ENCODE measurements around the gene FADS2. TPM values are rescaled to one million over a fixed set of nuclear protein-coding genes. Genes with fewer than 3 reads are reported as not detected.

The FADS2 gene
- total and polyA plus RNA-seq, 2 of the 13 experiments (the other 11 are each of a cell fraction or from before 2014, with no cell fraction given): 90.1 to 124 TPM

- TF ChIP-seq ZBTB7B (CRISPR knock-in tag; IDR thresholded peaks at IDR 0.05) (peak; percentile 89), RXRA (CRISPR knock-in tag; IDR thresholded peaks at IDR 0.05) (peak; percentile 55; the same call in 1 of the 2 replicates), SP4 (CRISPR knock-in tag; IDR thresholded peaks at IDR 0.05) (peak; percentile 75), POLR2AphosphoS2 (IDR thresholded peaks at IDR 0.05; ENCODE audit: low read depth, low read length) (no peak), ZFP36L1 (CRISPR knock-in tag; IDR thresholded peaks at IDR 0.05) (peak; percentile 95), THAP7 (CRISPR knock-in tag; IDR thresholded peaks at IDR 0.05) (peak; percentile 60; the same call in 1 of the 2 replicates), ZNF800 (CRISPR knock-in tag; IDR thresholded peaks at IDR 0.05) (peak; percentile 91), ZNF7 (CRISPR knock-in tag; IDR thresholded peaks at IDR 0.05) (no peak), SP140L (CRISPR knock-in tag; IDR thresholded peaks at IDR 0.05; ENCODE audit: borderline replicate concordance) (no peak), NFRKB (IDR thresholded peaks at IDR 0.05) (no peak), MEIS1 (CRISPR knock-in tag; IDR thresholded peaks at IDR 0.05; ENCODE audit: borderline replicate concordance) (peak; percentile 96), GRHL1 (CRISPR knock-in tag; conservative IDR thresholded peaks at IDR 0.05) (no peak), SRF (IDR thresholded peaks at IDR 0.05; ENCODE audit: low read depth, low read length) (0 out of 2 replicates have a peak, but pooled peaks have one; percentile 23)
- TF ChIP-seq, protein P1, sequence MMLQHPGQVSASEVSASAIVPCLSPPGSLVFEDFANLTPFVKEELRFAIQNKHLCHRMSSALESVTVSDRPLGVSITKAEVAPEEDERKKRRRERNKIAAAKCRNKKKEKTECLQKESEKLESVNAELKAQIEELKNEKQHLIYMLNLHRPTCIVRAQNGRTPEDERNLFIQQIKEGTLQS (CRISPR knock-in tag; IDR thresholded peaks at IDR 0.05): no peak
- TF ChIP-seq, protein P2, sequence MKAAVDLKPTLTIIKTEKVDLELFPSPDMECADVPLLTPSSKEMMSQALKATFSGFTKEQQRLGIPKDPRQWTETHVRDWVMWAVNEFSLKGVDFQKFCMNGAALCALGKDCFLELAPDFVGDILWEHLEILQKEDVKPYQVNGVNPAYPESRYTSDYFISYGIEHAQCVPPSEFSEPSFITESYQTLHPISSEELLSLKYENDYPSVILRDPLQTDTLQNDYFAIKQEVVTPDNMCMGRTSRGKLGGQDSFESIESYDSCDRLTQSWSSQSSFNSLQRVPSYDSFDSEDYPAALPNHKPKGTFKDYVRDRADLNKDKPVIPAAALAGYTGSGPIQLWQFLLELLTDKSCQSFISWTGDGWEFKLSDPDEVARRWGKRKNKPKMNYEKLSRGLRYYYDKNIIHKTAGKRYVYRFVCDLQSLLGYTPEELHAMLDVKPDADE (CRISPR knock-in tag; IDR thresholded peaks at IDR 0.05): no peak
- TF ChIP-seq, protein P3, sequence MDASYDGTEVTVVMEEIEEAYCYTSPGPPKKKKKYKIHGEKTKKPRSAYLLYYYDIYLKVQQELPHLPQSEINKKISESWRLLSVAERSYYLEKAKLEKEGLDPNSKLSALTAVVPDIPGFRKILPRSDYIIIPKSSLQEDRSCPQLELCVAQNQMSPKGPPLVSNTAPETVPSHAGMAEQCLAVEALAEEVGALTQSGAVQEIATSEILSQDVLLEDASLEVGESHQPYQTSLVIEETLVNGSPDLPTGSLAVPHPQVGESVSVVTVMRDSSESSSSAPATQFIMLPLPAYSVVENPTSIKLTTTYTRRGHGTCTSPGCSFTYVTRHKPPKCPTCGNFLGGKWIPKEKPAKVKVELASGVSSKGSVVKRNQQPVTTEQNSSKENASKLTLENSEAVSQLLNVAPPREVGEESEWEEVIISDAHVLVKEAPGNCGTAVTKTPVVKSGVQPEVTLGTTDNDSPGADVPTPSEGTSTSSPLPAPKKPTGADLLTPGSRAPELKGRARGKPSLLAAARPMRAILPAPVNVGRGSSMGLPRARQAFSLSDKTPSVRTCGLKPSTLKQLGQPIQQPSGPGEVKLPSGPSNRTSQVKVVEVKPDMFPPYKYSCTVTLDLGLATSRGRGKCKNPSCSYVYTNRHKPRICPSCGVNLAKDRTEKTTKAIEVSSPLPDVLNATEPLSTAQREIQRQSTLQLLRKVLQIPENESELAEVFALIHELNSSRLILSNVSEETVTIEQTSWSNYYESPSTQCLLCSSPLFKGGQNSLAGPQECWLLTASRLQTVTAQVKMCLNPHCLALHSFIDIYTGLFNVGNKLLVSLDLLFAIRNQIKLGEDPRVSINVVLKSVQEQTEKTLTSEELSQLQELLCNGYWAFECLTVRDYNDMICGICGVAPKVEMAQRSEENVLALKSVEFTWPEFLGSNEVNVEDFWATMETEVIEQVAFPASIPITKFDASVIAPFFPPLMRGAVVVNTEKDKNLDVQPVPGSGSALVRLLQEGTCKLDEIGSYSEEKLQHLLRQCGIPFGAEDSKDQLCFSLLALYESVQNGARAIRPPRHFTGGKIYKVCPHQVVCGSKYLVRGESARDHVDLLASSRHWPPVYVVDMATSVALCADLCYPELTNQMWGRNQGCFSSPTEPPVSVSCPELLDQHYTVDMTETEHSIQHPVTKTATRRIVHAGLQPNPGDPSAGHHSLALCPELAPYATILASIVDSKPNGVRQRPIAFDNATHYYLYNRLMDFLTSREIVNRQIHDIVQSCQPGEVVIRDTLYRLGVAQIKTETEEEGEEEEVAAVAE (CRISPR knock-in tag; IDR thresholded peaks at IDR 0.05; ENCODE audit: borderline replicate concordance): 0 out of 2 replicates have a peak, but pooled peaks have one; percentile 33
Measured at GRCh38 chr11:61816736-61817455, 11.2 kb upstream of the FADS2 start, which contains the start of gene FADS1 (continued).

Data from HepG2 (cell line).